ENCODE results near the gene GINS2. TPM values are rescaled to one million over a fixed set of nuclear protein-coding genes. Genes with fewer than 3 reads are reported as not detected.
A peak's percentile ranks its signal among the peaks of the same experiment; 100 is the strongest.

Gene GINS2
- polyA plus RNA-seq, 1 of the 3 experiments (the other 2 are of a cell fraction) = 9.0 TPM

DNA sequence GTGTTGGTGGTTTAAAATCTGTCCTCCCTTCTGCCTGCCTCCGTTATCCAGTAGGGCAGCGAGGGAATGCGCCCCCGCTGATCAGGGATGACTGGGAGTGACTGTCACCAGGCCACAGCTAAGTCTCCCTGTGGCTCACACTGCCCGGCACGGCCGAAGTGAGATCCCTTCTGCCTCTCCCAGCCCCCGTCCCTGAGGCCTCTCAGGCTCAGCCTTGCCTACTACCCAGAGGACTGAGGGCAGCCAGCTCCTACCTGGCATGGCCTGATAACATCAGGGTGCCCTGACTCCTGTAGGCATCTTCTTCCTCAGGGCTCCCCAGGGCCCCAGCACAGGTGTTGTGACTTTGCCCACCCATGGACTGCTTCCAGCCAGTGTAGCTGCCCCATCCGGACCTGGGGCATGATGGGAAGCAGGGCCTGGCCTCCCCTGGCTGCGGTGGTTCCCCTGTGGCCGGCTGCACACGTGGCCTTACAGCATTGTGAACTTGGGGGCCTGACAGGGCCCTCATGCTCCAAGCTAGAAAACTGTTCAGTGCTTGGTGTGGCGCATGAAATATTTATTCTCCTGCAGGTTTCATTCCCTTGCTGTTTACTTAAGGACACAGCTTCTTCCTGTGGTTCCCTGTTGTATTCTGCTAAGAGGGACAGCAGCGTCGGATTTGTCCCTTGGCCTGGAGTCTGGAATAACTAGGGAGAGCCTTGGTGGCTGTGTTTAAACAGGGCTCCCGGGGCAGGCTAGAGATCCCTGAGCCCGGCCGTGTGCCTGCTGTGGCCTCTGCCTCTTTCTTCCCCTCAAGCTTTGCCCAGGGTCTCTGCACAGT lies 30.0 kb downstream of the GINS2 start:
- no peak overlapping the region for H2AFZ ChIP-seq (ENCODE audit: low read depth)
- WGBS (ENCODE audit: low lambda C conversion rate) = 98% methylated on average over 12 of the region's 18 CpGs
- H3F3A ChIP-seq (replicated peaks; ENCODE audit: insufficient read depth) = peaks cover 6% of the 10 kb centered on the region
- H3K4me1 ChIP-seq (ENCODE audit: control insufficient read depth in 1 of 2, insufficient read depth in 2 of 2, low read depth in 1 of 2, low read length in 1 of 2) = peaks cover 0 to 41% of the 10 kb centered on the region in 2 experiments; a peak in 2 of 4 replicates
- no peaks in the 10 kb centered on the region for H3K27me3 ChIP-seq (ENCODE audit: insufficient read depth)
- H3K36me3 ChIP-seq (replicated peaks in 1 of 2; ENCODE audit: control insufficient read depth in 1 of 2, insufficient read depth in 2 of 2, low read length in 1 of 2) = peaks cover 13 to 89% of the 10 kb centered on the region in 2 experiments
- no peaks in the 10 kb centered on the region for H3K9me3 ChIP-seq
- no peaks in the 10 kb centered on the region for H3K9me2 ChIP-seq
- no peaks in the 10 kb centered on the region for H3K79me2 ChIP-seq (ENCODE audit: insufficient read depth)
- no peak overlapping the region for H3K4me2 ChIP-seq
- no peak overlapping the region for H3K9ac ChIP-seq
- H4K20me1 ChIP-seq (ENCODE audit: insufficient read depth) = peaks cover 21% of the 10 kb centered on the region
- POLR2A ChIA-PET = no interaction called here
- peak overlapping the region in 1 of 2 experiments; percentile 53; a peak in 2 of 4 replicates for H3K27ac ChIP-seq (ENCODE audit: low read depth in 2 of 2, low read length in 1 of 2)
- DNase-seq = no peak
- H3K4me3 ChIP-seq (ENCODE audit: low read depth in 2 of 2, low read length in 1 of 2) = no peak overlapping the region
- CTCF ChIA-PET = interaction anchor here (0.6 to 7.9 kb wide), 21 partner anchors 9 to 398 kb away, joined by 3 to 91 read pairs (median 4); partner anchors contain the start of gene GSE1
- no peak for TF ChIP-seq POLR2AphosphoS5 (IDR thresholded peaks at IDR 0.05; ENCODE audit: low read depth, low read length)
- TF ChIP-seq, protein P1, sequence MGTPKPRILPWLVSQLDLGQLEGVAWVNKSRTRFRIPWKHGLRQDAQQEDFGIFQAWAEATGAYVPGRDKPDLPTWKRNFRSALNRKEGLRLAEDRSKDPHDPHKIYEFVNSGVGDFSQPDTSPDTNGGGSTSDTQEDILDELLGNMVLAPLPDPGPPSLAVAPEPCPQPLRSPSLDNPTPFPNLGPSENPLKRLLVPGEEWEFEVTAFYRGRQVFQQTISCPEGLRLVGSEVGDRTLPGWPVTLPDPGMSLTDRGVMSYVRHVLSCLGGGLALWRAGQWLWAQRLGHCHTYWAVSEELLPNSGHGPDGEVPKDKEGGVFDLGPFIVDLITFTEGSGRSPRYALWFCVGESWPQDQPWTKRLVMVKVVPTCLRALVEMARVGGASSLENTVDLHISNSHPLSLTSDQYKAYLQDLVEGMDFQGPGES (IDR thresholded peaks at IDR 0.05; ENCODE audit: low read depth, low read length) = no peak
- TF ChIP-seq MXI1 (IDR thresholded peaks at IDR 0.05; ENCODE audit: low read depth, low read length) = no peak
- TF ChIP-seq FOSL2 (IDR thresholded peaks at IDR 0.05; ENCODE audit: borderline replicate concordance, low read depth) = no peak
- TF ChIP-seq, protein P2, sequence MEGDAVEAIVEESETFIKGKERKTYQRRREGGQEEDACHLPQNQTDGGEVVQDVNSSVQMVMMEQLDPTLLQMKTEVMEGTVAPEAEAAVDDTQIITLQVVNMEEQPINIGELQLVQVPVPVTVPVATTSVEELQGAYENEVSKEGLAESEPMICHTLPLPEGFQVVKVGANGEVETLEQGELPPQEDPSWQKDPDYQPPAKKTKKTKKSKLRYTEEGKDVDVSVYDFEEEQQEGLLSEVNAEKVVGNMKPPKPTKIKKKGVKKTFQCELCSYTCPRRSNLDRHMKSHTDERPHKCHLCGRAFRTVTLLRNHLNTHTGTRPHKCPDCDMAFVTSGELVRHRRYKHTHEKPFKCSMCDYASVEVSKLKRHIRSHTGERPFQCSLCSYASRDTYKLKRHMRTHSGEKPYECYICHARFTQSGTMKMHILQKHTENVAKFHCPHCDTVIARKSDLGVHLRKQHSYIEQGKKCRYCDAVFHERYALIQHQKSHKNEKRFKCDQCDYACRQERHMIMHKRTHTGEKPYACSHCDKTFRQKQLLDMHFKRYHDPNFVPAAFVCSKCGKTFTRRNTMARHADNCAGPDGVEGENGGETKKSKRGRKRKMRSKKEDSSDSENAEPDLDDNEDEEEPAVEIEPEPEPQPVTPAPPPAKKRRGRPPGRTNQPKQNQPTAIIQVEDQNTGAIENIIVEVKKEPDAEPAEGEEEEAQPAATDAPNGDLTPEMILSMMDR (IDR thresholded peaks at IDR 0.05) = no peak
- TF ChIP-seq TCF12 (IDR thresholded peaks at IDR 0.05) = no peak
- TF ChIP-seq RFX5 (IDR thresholded peaks at IDR 0.05; ENCODE audit: low read length) = no peak
- TF ChIP-seq GABPA (IDR thresholded peaks at IDR 0.05; ENCODE audit: low read depth) = no peak
- TF ChIP-seq, protein P3, sequence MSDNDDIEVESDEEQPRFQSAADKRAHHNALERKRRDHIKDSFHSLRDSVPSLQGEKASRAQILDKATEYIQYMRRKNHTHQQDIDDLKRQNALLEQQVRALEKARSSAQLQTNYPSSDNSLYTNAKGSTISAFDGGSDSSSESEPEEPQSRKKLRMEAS (IDR thresholded peaks at IDR 0.05; ENCODE audit: low read depth) = no peak
- no peak for TF ChIP-seq RCOR1 (IDR thresholded peaks at IDR 0.05; ENCODE audit: low read length)
- no peak for TF ChIP-seq EZH2phosphoT487 (IDR thresholded peaks at IDR 0.05; ENCODE audit: borderline replicate concordance, low read depth)
- TF ChIP-seq RXRA (IDR thresholded peaks at IDR 0.05; ENCODE audit: borderline replicate concordance, low read depth) = no peak
- no peak for TF ChIP-seq JUND (IDR thresholded peaks at IDR 0.05)
- TF ChIP-seq, protein P4, sequence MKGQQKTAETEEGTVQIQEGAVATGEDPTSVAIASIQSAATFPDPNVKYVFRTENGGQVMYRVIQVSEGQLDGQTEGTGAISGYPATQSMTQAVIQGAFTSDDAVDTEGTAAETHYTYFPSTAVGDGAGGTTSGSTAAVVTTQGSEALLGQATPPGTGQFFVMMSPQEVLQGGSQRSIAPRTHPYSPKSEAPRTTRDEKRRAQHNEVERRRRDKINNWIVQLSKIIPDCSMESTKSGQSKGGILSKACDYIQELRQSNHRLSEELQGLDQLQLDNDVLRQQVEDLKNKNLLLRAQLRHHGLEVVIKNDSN (IDR thresholded peaks at IDR 0.05; ENCODE audit: borderline replicate concordance, low read depth) = no peak
- no peak for TF ChIP-seq ELF1 (IDR thresholded peaks at IDR 0.05)
- TF ChIP-seq, protein P5, sequence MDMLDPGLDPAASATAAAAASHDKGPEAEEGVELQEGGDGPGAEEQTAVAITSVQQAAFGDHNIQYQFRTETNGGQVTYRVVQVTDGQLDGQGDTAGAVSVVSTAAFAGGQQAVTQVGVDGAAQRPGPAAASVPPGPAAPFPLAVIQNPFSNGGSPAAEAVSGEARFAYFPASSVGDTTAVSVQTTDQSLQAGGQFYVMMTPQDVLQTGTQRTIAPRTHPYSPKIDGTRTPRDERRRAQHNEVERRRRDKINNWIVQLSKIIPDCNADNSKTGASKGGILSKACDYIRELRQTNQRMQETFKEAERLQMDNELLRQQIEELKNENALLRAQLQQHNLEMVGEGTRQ (IDR thresholded peaks at IDR 0.05; ENCODE audit: borderline replicate concordance, low read depth, low read length) = no peak
- TF ChIP-seq FOXJ3 (CRISPR knock-in tag; IDR thresholded peaks at IDR 0.05) = no peak
- no peak for TF ChIP-seq TAF1 (IDR thresholded peaks at IDR 0.05; ENCODE audit: borderline replicate concordance, low read depth, low read length)
- TF ChIP-seq NRF1 (IDR thresholded peaks at IDR 0.05; ENCODE audit: low read depth, low read length) = no peak
